Measurements from ENCODE around the gene BARX1.

DNA sequence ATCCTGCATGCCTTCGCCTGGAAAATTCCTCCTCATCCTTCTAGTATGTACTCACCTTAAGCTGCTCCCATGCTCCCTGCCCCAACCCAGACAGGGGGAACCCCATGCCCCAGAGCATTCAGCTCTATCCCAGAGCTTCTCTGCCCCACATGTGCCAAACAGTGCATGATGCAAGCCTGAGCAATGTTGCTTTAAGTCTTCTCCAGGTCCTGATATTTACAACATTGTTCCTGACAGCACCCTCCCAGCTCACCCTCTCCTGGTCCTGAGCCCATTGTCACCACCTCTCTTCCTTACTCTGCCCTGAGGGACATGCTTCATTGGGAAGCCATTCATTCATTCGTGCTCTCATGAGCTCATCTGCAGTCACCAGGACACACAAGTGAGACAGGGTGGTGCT is 23.4 kb upstream of the BARX1 start:
- TF ChIP-seq, protein P1, sequence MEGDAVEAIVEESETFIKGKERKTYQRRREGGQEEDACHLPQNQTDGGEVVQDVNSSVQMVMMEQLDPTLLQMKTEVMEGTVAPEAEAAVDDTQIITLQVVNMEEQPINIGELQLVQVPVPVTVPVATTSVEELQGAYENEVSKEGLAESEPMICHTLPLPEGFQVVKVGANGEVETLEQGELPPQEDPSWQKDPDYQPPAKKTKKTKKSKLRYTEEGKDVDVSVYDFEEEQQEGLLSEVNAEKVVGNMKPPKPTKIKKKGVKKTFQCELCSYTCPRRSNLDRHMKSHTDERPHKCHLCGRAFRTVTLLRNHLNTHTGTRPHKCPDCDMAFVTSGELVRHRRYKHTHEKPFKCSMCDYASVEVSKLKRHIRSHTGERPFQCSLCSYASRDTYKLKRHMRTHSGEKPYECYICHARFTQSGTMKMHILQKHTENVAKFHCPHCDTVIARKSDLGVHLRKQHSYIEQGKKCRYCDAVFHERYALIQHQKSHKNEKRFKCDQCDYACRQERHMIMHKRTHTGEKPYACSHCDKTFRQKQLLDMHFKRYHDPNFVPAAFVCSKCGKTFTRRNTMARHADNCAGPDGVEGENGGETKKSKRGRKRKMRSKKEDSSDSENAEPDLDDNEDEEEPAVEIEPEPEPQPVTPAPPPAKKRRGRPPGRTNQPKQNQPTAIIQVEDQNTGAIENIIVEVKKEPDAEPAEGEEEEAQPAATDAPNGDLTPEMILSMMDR (IDR thresholded peaks at IDR 0.05): no peak
- no peak for TF ChIP-seq POLR2A (IDR thresholded peaks at IDR 0.05)
- no peak for TF ChIP-seq POLR2AphosphoS5 (IDR thresholded peaks at IDR 0.05)
